ENCODE results near the gene ADGRB3.
"Not testable (repeated sequence)": the region's sequence is repeated elsewhere in the genome, so short reads cannot be mapped to it uniquely, and the experiment has no call there.

The ADGRB3 gene

GRCh38 chr6:68744376-68744775 lies 109.3 kb downstream of the ADGRB3 start:
- not testable (repeated sequence) for DNase-seq

- no peak for DNase-seq
These were observed 111.3 kb downstream of the ADGRB3 start for GRCh38 chr6:68746376-68746775.

GRCh38 chr6:68747110-68747790 lies 112.2 kb downstream of the ADGRB3 start:
- DNase-seq, result no peak

DNA sequence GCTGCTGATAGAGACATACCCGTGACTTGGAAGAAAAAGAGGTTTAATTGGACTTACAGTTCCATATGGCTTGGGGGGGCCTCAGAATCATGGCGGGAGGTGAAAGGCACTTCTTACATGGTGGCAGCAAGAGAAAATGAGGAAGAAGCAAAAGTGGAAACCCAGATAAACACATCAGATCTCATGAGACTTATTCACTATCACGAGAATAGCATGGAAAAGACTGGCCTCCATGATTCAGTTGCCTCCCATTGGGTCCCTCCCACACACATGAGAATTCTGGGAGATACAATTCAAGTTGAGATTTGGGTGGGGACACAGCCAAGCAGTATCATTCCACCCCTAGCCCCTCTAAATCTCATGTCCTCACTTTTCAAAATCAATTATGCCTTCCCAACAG lies 112.8 kb downstream of the ADGRB3 start:
- not testable (repeated sequence) for DNase-seq

DNA sequence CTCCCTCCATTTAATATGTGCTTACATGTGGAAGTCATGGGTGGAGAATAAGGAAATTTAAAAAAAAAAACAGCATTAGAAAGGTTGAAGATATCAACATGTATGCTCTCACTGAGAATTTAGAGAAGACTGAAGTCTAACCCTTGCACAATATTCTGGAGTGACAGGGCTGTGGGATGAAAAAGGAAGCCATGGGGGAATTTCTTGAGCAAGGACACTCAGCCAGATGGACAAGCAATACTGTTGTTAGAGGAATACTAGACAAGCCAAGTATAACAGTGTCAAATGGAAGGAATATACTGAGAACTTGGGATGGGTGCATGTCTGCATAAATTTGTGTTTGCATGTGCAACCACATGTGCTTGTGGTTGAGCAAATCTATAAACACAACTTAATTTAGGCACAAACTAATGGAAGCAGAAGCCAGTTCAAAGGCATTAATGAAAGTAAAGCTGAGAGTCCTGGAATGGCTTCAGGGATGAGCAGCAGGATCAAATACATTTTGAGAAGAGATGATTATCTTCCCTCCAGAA lies 119.7 kb downstream of the ADGRB3 start:
- DNase-seq, result no peak

- no peak for DNase-seq
These were observed 121.6 kb downstream of the ADGRB3 start for GRCh38 chr6:68756454-68757375.

- no peak for DNase-seq
These were observed 122.7 kb downstream of the ADGRB3 start for GRCh38 chr6:68757821-68758220.

- no peak for DNase-seq
These were observed 123.5 kb downstream of the ADGRB3 start for GRCh38 chr6:68758559-68758958.

- no peak for DNase-seq
These were observed 125.4 kb downstream of the ADGRB3 start for GRCh38 chr6:68760485-68760884.

DNA sequence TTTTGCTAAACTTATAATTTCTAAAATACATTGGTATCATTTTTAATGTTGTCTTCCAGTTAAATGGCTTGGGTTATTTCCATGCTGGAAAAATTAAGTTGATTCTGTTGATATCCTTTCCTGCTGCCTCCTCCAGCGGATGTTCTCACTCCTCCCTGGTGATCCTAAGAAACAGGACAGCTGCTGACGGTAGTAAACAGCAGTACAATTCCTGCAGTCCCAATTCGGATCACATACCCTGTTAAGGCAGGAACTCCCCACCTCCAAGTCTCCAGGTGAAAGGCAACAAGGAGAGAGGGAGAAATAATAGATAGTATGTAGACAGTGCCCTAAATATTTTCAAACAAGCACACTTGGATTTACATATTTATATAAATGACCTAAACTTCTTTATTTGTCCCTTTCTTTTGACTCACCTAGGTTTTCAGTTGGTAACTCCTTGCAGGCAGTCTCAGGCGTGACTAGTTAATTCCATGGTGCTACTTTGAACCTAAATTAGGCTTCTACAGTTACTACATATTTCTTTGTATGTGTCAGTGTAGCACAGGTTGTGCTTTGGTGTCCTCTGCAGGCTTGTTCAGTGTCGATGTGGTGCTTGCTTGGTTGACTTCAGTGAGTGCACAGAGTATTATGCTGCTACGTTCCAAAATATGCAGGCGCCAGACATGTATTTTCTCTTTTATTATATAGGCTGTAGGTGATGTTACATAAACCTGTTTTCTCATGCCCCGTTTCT lies 126.0 kb downstream of the ADGRB3 start:
- no peak for DNase-seq

DNA sequence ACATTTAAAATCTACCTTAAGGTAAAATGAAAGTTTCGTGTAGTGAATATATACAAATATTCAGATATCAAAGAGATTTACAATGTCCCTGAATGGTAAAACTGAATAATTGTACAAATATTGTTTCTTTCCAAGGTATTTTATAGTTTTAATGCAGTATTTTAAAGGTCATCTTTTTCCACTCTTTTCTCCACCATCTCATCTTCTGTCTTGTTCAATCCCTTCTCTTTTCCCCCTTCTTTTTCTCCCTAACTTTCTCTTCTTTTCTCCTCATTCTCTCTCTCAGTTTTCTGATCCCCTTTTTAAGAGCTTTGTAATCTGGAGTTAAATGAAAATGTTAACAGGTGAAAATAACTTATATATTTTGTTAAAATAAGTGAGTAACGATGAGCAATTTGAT lies 126.9 kb downstream of the ADGRB3 start:
- no peak for DNase-seq

- no peak for DNase-seq
These were observed 136.3 kb downstream of the ADGRB3 start for GRCh38 chr6:68771426-68771825.

- DNase-seq, result no peak
These were observed 139.8 kb downstream of the ADGRB3 start for GRCh38 chr6:68774843-68775242.

DNA sequence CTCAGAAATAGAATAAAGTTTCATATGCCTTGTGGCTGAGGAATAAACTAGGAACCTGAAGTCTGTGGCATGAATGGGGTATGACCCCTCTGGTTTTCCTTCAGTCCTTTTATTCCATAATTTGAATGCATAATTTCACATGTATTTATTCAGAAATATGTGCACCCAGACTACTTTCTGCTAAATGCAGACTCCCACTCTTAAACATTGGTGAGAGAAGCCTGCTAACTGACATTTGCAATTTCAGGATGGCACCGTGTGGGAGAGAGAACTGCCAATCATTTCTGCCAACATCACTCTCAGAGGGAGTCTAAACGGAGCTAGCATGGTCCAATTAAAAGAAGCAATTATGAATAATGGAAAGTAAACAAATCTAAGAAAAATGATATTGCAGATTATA lies 141.3 kb downstream of the ADGRB3 start:
- no peak for DNase-seq

DNA sequence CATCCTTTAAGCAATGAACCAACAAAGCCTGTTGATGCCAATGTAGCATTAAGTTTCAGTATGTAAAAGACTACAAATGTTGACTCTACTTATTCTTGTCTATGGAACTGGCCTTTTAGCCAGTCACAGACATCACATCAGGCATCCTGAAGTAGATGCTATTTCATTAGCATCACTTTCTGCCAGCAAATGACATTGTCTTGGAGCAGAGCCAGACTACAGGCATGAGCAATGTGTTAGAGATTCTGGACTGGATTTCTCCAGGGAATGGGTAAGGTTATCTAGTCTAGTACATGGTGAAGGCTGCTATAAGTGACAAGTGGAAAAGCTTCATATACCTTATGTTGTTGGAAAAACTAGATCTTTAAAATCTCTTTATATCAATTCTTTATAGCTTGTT lies 142.9 kb downstream of the ADGRB3 start:
- DNase-seq, result no peak

DNA sequence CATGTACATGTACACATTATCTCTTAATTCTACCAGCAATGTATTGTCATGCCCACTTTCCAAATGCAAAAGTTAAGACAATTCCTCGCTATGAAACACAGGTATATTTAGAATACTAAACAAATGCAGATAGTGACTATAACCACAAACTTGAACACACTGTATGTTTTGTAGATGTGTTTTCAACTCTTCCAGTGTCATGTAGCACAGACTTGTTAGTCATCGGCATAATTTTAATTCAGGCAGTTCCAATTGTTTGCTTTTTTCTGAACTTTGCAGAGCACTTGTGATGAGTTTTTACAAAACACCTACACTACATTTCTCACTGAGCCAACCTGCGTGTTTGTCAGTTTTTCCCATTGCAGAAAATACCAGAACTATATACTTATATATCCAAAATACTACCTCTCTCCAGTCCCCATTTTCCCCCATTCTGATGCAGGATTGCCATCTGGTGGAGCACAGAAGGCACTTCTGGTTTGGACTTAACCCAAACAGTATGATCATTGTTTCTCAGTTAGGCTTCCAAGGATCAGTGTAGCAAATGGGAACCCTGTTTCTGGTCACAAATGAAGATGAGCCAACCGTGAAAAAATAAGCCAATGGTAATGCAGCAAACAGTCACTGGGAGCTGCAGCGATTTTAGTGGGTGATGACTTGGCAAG lies 143.4 kb downstream of the ADGRB3 start:
- no peak for DNase-seq

- no peak for DNase-seq
These were observed 144.3 kb downstream of the ADGRB3 start for GRCh38 chr6:68779366-68779765.

GRCh38 chr6:68790128-68790527 lies 155.0 kb downstream of the ADGRB3 start:
- DNase-seq, result not testable (repeated sequence)

DNA sequence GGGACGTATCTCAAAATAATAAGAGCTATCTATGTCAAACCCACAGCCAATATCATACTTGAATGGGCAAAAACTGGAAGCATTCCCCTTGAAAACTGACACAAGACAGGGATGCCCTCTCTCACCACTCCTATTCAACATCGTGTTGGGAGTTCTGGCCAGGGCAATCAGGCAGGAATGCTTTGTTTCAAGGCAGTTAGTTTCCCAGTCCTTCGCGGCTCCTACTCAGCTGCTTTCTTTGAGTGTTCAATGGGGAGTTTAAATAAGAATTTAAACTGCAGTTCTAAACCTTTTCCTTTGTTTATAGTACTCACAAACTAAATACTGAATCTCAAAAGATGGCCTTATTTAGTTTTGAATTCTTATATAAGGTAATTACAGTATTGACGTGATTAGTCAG lies 179.9 kb downstream of the ADGRB3 start:
- DNase-seq, result not testable (repeated sequence)

DNA sequence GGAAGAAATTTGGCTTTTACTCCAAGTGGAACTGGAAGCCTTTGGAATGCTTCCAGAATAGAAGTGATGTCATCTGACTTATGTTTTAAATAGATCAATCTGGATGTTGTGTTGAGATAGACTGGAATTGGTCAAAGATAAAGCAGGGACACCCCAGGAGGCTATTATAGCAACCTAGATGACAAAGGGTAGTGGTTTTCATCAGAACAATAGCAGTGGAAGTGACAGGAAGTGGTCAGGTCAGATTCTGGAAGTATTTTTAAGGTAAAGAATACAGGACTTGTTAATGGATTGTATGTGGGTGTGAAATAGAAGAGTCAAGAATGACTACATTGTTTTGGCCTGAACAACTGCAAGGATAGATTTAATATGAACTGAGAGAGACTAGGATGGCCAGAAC lies 191.4 kb downstream of the ADGRB3 start:
- no peak for DNase-seq

GRCh38 chr6:68834551-68834950 lies 199.5 kb downstream of the ADGRB3 start:
- no peak for DNase-seq

- DNase-seq, result no peak
These were observed 203.5 kb downstream of the ADGRB3 start for GRCh38 chr6:68838571-68838970.

- no peak for DNase-seq
These were observed 217.7 kb downstream of the ADGRB3 start for GRCh38 chr6:68852791-68853190.
